Thoracic aorta (tissue), 2 donors: ENCODE results near the gene CDK8. TPM values are rescaled to one million over a fixed set of nuclear protein-coding genes. Genes with fewer than 3 reads are reported as not detected.

ENCODE experiments used
- ATAC-seq: fragments of 150-250 bp; one replicate; pipeline ENCODE4 v1.8.0; 2017; ENCODE audit warnings: low read depth; ENCODE audit not compliant: insufficient number of reproducible peaks, low FRiP score
- DNase-seq: peaks from one replicate; pipeline ENCODE4 v3.0.0-alpha.2; 2020; ENCODE audit warnings: low spot score
- H3K27ac ChIP-seq, 2 donors: fragments of 200-600 bp; sonication (generic); 1 replicate in 1 of 2; 2 replicates in 1 of 2; pipeline ENCODE4 v1.5.1; 2016; ENCODE audit warnings: mild to moderate bottlenecking in 2 of 2, moderate library complexity in 2 of 2
- H3K27me3 ChIP-seq: fragments of 200-600 bp; sonication (generic); replicated peaks from 2 replicates; pipeline ENCODE4 v1.6.0; 2016; ENCODE audit warnings: mild to moderate bottlenecking; ENCODE audit not compliant: insufficient read depth
- H3K36me3 ChIP-seq: fragments of 200-600 bp; sonication (generic); one replicate; pipeline ENCODE4 v1.5.1; 2016
- H3K4me1 ChIP-seq, 2 donors: fragments of 200-600 bp; sonication (generic); 1 replicate in 1 of 2; 2 replicates in 1 of 2; pipeline versions ENCODE4 v1.5.1 to v1.6.0; 2016; ENCODE audit warnings: low read depth in 2 of 2, mild to moderate bottlenecking in 1 of 2; ENCODE audit not compliant: control insufficient read depth in 1 of 2
- H3K4me3 ChIP-seq: fragments of 200-600 bp; sonication (generic); 2 replicates; pipeline ENCODE4 v1.5.1; 2016; ENCODE audit warnings: mild to moderate bottlenecking
- H3K9me3 ChIP-seq: fragments of 200-600 bp; sonication (generic); 2 replicates; pipeline ENCODE4 v1.5.1; 2016
- total RNA-seq, 2 donors: library from RNA; depleted of rRNA; stranded (reverse); fragments of >200 nt; gene quantifications; one replicate each; pipeline versions ENCODE4 v1.1.0 to v1.2.3, GENCODE V29; 2016
- TF ChIP-seq, protein P1 (sequence below): fragments of 200-600 bp; sonication (generic); IDR thresholded peaks from one replicate; pipeline ENCODE4 v1.5.1; 2019; ENCODE audit warnings: antibody characterized with exemption

Gene CDK8
- total RNA-seq, 2 donors from 2014 or later = 5.8 to 11.2 TPM

DNA sequence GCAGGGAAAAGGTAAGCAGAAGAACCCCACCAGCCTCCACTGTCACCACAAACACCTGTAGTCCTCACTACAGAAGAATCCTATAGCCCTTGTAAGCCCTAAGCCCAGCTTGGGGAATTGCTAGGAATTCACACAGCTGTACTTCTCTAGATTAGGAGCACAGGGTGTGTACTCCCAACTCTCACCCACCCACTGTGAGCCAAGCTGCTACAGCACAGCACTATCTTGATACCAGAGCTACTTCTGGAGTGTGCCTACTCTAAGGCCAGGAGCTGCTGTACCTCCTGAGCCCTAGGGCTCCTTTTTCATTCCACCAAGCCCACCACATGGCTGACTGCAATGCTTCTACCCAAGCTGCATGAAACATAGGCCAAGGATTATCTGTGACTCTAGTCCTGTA is 181.2 kb downstream of the CDK8 start:
- Histone ChIP-seq H3K27me3 (no peaks in the 10 kb centered on the region), H3K4me3 (no peak overlapping the region), H3K27ac (no peak overlapping the region), H3K4me1 (peaks cover 0 to 9% of the 10 kb centered on the region in 2 donors), H3K36me3 (no peaks in the 10 kb centered on the region), H3K9me3 (peaks cover 12% of the 10 kb centered on the region)
- ATAC-seq (no peak), DNase-seq (no peak)
- TF ChIP-seq, protein P1, sequence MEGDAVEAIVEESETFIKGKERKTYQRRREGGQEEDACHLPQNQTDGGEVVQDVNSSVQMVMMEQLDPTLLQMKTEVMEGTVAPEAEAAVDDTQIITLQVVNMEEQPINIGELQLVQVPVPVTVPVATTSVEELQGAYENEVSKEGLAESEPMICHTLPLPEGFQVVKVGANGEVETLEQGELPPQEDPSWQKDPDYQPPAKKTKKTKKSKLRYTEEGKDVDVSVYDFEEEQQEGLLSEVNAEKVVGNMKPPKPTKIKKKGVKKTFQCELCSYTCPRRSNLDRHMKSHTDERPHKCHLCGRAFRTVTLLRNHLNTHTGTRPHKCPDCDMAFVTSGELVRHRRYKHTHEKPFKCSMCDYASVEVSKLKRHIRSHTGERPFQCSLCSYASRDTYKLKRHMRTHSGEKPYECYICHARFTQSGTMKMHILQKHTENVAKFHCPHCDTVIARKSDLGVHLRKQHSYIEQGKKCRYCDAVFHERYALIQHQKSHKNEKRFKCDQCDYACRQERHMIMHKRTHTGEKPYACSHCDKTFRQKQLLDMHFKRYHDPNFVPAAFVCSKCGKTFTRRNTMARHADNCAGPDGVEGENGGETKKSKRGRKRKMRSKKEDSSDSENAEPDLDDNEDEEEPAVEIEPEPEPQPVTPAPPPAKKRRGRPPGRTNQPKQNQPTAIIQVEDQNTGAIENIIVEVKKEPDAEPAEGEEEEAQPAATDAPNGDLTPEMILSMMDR = no peak

DNA sequence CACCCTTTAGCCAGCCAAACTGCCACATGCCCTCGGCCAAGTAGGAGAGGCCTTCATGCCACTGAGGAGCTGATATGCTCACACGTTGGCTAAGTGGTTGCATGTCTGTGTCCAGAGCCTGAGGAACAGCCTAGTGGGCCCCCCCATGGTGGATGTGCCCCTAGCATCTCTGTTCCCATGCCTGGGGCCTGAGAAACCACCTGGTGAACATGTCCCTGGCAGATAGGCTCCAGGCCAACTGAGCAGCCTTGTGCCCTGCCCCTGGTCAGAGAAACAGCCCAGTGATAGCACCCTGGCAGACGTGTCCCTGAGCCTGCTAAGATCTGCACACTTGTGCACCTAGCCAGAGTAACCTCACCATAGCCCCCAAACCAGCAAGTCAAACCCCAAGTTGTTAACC is 181.7 kb downstream of the CDK8 start:
- no peak overlapping the region for H3K4me3 ChIP-seq
- peaks cover 0 to 9% of the 10 kb centered on the region in 2 donors for H3K4me1 ChIP-seq
- no peak overlapping the region for H3K27ac ChIP-seq
- TF ChIP-seq, protein P1 = no peak
- ATAC-seq (no peak), DNase-seq (no peak)
- peaks cover 12% of the 10 kb centered on the region for H3K9me3 ChIP-seq
- no peaks in the 10 kb centered on the region for H3K36me3 ChIP-seq
- no peaks in the 10 kb centered on the region for H3K27me3 ChIP-seq

GRCh38 chr13:26436914-26437313 is 183.0 kb downstream of the CDK8 start:
- Histone ChIP-seq H3K27me3 (no peaks in the 10 kb centered on the region), H3K27ac (no peak overlapping the region), H3K4me1 (peaks cover 0 to under 1% of the 10 kb centered on the region in 2 donors), H3K9me3 (peaks cover 12% of the 10 kb centered on the region), H3K4me3 (no peak overlapping the region), H3K36me3 (no peaks in the 10 kb centered on the region)
- TF ChIP-seq, protein P1 = no peak
- no peak for ATAC-seq
- no peak for DNase-seq

GRCh38 chr13:26440111-26440510 is 186.2 kb downstream of the CDK8 start:
- peaks cover 12% of the 10 kb centered on the region for H3K9me3 ChIP-seq
- DNase-seq (no peak), ATAC-seq (no peak)
- TF ChIP-seq, protein P1 = no peak
- peaks cover 0 to 15% of the 10 kb centered on the region in 2 donors for H3K4me1 ChIP-seq
- H3K27me3 ChIP-seq = no peaks in the 10 kb centered on the region
- no peak overlapping the region for H3K27ac ChIP-seq
- H3K4me3 ChIP-seq = no peak overlapping the region
- no peaks in the 10 kb centered on the region for H3K36me3 ChIP-seq

GRCh38 chr13:26441476-26441875 is 187.5 kb downstream of the CDK8 start:
- TF ChIP-seq, protein P1 = no peak
- no peaks in the 10 kb centered on the region for H3K36me3 ChIP-seq
- H3K27me3 ChIP-seq = no peaks in the 10 kb centered on the region
- H3K4me1 ChIP-seq = peaks cover 0 to 15% of the 10 kb centered on the region in 2 donors
- no peak overlapping the region for H3K4me3 ChIP-seq
- no peak overlapping the region for H3K27ac ChIP-seq
- peaks cover 5% of the 10 kb centered on the region for H3K9me3 ChIP-seq
- ATAC-seq = no peak
- DNase-seq = no peak
